HG03442 (cell line): ENCODE data around the gene PEAR1.

ENCODE experiments used
- ATAC-seq: cut with Tn5 transposase; IDR thresholded peaks from one replicate; pipeline ENCODE4 v1.9.1; 2021; ENCODE audit warnings: mild to moderate bottlenecking, moderate library complexity; ENCODE audit not compliant: unreplicated experiment

PEAR1 gene

GRCh38 chr1:156898971-156899664, 5.6 kb downstream of the PEAR1 start:
- ATAC-seq: no peak

- ATAC-seq: no peak
Measured at GRCh38 chr1:156899956-156900718, 6.6 kb downstream of the PEAR1 start.

- ATAC-seq: no peak
Measured at GRCh38 chr1:156900896-156901589, 7.5 kb downstream of the PEAR1 start.

- ATAC-seq: no peak
Measured at GRCh38 chr1:156901590-156901900, 8.0 kb downstream of the PEAR1 start.

- ATAC-seq: no peak
Measured at GRCh38 chr1:156901966-156902915, 8.7 kb downstream of the PEAR1 start.

GRCh38 chr1:156903328-156904091, 10.0 kb downstream of the PEAR1 start:
- no peak for ATAC-seq

- ATAC-seq: no peak
Measured at GRCh38 chr1:156904187-156904959, 10.9 kb downstream of the PEAR1 start.

- ATAC-seq: no peak
Measured at GRCh38 chr1:156905176-156905575, 11.7 kb downstream of the PEAR1 start.

GRCh38 chr1:156905651-156906050, 12.1 kb downstream of the PEAR1 start:
- ATAC-seq: no peak

- no peak for ATAC-seq
Measured at GRCh38 chr1:156906206-156906906, 12.8 kb downstream of the PEAR1 start.

GRCh38 chr1:156908541-156908940, 15.0 kb downstream of the PEAR1 start:
- ATAC-seq: no peak

GRCh38 chr1:156908955-156909354, 15.4 kb downstream of the PEAR1 start:
- no peak for ATAC-seq

GRCh38 chr1:156909671-156910070, 16.2 kb downstream of the PEAR1 start:
- ATAC-seq: no peak

- ATAC-seq: no peak
Measured at GRCh38 chr1:156910309-156910782, 16.8 kb downstream of the PEAR1 start.

- no peak for ATAC-seq
Measured at GRCh38 chr1:156911577-156912298, 18.2 kb downstream of the PEAR1 start.

GRCh38 chr1:156912310-156912709, 18.8 kb downstream of the PEAR1 start:
- no peak for ATAC-seq

- no peak for ATAC-seq
Measured at GRCh38 chr1:156912861-156913808, 19.6 kb downstream of the PEAR1 start.
